GM19372 (cell line): ENCODE results near the gene RGS1.

ENCODE experiments used
- ATAC-seq: cut with Tn5 transposase; IDR thresholded peaks from one replicate; pipeline ENCODE4 v1.9.1; 2021; ENCODE audit warnings: mild to moderate bottlenecking, low read depth, moderate library complexity; ENCODE audit not compliant: unreplicated experiment

Gene RGS1

GRCh38 chr1:192575499-192576189 lies at the start of gene RGS1:
RGS1 (plus strand) TSS chr1:192575773; CDS start chr1:192575793, 20 bp downstream.
- peak; percentile 76 for ATAC-seq

GRCh38 chr1:192527111-192527795 lies 48.3 kb upstream of the RGS1 start:
- ATAC-seq = no peak

GRCh38 chr1:192527950-192528349 lies 47.6 kb upstream of the RGS1 start:
- ATAC-seq = peak; percentile 41

- no peak for ATAC-seq
These were observed 46.4 kb upstream of the RGS1 start for GRCh38 chr1:192529031-192529755.

- no peak for ATAC-seq
These were observed 45.8 kb upstream of the RGS1 start for GRCh38 chr1:192529811-192530210.

- ATAC-seq = peak; percentile 89
These were observed 45.3 kb upstream of the RGS1 start for GRCh38 chr1:192530254-192530653.

GRCh38 chr1:192531037-192531703 lies 44.4 kb upstream of the RGS1 start:
- ATAC-seq = peak; percentile 44

- no peak for ATAC-seq
These were observed 40.9 kb upstream of the RGS1 start for GRCh38 chr1:192534666-192535065.

GRCh38 chr1:192535916-192536664 lies 39.5 kb upstream of the RGS1 start:
- no peak for ATAC-seq

- peak; percentile 81 for ATAC-seq
These were observed 36.9 kb upstream of the RGS1 start for GRCh38 chr1:192538407-192539296.

GRCh38 chr1:192539297-192540092 lies 36.1 kb upstream of the RGS1 start:
- no peak for ATAC-seq

GRCh38 chr1:192543445-192543844 lies 32.1 kb upstream of the RGS1 start:
- no peak for ATAC-seq

GRCh38 chr1:192545896-192546521 lies 29.6 kb upstream of the RGS1 start:
- ATAC-seq = peak; percentile 56

- ATAC-seq = no peak
These were observed 28.9 kb upstream of the RGS1 start for GRCh38 chr1:192546596-192547190.

GRCh38 chr1:192547501-192547900 lies 28.1 kb upstream of the RGS1 start:
- no peak for ATAC-seq

GRCh38 chr1:192549937-192550336 lies 25.6 kb upstream of the RGS1 start:
- ATAC-seq = no peak

GRCh38 chr1:192550922-192551534 lies 24.5 kb upstream of the RGS1 start:
- ATAC-seq = peak; percentile 39
